Activated CD8-positive, alpha-beta memory T cell treated with anti-CD3 and anti-CD28 coated beads, Interleukin-2, amount 50 U/mL, for 1 hour (primary cell): Measurements from ENCODE around the gene WWP2.
"Not testable (repeated sequence)": the region's sequence is repeated elsewhere in the genome, so short reads cannot be mapped to it uniquely, and the experiment has no call there.

Experiments used
- DNase-seq: peaks from one replicate; pipeline ENCODE4 v3.0.0-alpha.2; 2020; ENCODE audit errors: extremely low read depth

WWP2 gene

GRCh38 chr16:69796285-69797118 lies 34.4 kb downstream of the WWP2 start:
- DNase-seq = no peak

- no peak for DNase-seq
These were observed 36.3 kb downstream of the WWP2 start for GRCh38 chr16:69798466-69798865.

GRCh38 chr16:69799611-69800031 lies 37.5 kb downstream of the WWP2 start:
- no peak for DNase-seq

- DNase-seq = no peak
These were observed 42.2 kb downstream of the WWP2 start for GRCh38 chr16:69804297-69804696.

GRCh38 chr16:69806776-69807175 lies 44.6 kb downstream of the WWP2 start:
- DNase-seq = not testable (repeated sequence)

GRCh38 chr16:69812688-69813014 lies 50.5 kb downstream of the WWP2 start:
- DNase-seq = no peak

GRCh38 chr16:69814078-69814477 lies 51.9 kb downstream of the WWP2 start:
- DNase-seq = no peak

GRCh38 chr16:69814561-69814960 lies 52.4 kb downstream of the WWP2 start:
- DNase-seq = no peak

- DNase-seq = not testable (repeated sequence)
These were observed 53.2 kb downstream of the WWP2 start for GRCh38 chr16:69815216-69815883.

GRCh38 chr16:69816996-69817395 lies 54.9 kb downstream of the WWP2 start:
- DNase-seq = no peak

- no peak for DNase-seq
These were observed 56.9 kb downstream of the WWP2 start for GRCh38 chr16:69818891-69819545.

GRCh38 chr16:69820926-69821541 lies 58.9 kb downstream of the WWP2 start:
- no peak for DNase-seq

- no peak for DNase-seq
These were observed 59.7 kb downstream of the WWP2 start for GRCh38 chr16:69821844-69822173.

GRCh38 chr16:69822174-69822935 lies 60.2 kb downstream of the WWP2 start:
- DNase-seq = no peak

GRCh38 chr16:69823831-69824563 lies 61.9 kb downstream of the WWP2 start:
- DNase-seq = no peak

- not testable (repeated sequence) for DNase-seq
These were observed 62.5 kb downstream of the WWP2 start for GRCh38 chr16:69824564-69825142.

GRCh38 chr16:69827524-69827923 lies 65.4 kb downstream of the WWP2 start:
- DNase-seq = no peak

- DNase-seq = no peak
These were observed 67.2 kb downstream of the WWP2 start for GRCh38 chr16:69829338-69829737.

GRCh38 chr16:69830146-69830533 lies 68.0 kb downstream of the WWP2 start:
- no peak for DNase-seq

- DNase-seq = no peak
These were observed 68.5 kb downstream of the WWP2 start for GRCh38 chr16:69830534-69831211.
